Measurements from ENCODE around the gene TDRD9.
A peak's percentile ranks its signal among the peaks of the same experiment; 100 is the strongest.
"Not testable (repeated sequence)": the region's sequence is repeated elsewhere in the genome, so short reads cannot be mapped to it uniquely, and the experiment has no call there.

TDRD9 gene

DNA sequence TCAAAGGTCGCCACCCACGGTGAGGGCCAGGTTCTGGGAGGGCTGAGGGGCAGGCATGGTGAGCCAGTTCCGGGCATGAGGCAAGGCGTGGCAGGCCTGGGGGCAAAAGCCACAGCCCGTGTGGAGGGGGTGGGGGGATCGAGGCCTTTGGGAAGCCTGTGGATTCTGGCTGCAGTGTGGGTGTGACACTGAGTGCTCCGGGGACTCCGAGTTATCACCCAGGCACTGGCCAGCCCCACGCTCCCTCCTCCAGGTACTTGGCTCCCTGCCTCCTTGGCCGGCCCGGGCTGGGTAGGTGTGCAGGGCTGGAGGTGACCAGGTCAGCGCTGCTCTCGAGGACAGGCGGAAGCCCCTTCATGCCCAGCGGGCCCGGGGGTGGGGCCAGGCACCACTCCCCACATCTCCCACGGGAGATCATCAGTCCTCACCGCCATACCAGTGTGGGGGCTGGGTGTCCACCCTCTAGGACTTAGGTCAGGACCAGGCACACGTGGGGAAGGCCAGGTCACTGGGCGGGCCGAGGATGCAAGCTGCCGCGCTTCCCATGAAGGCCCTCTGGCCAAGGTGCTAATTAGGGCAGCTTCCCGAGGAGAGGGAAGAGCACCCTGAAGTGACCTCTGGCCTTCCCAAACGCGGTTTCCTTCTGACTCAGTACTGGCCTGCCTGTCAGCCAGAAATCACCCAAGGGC is 34.1 kb upstream of the TDRD9 start:
- DNase-seq: no peak

DNA sequence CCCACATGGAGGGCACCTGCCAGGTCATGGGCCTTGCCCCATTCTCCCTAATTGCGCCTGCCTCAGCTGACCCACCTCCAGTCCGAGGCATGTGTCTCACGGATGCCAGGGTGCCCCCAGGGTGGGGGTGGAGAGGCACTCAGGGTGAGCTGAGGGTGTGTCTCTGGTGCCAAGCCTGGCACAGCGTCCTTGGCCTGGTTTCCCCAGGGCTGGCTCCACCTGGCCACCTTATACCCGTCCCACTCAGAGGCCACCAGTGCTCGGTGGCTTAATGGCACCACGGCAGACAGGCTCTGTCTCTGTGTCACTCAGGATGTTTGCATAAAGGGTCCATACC is 33.6 kb upstream of the TDRD9 start:
- no peak for DNase-seq

DNA sequence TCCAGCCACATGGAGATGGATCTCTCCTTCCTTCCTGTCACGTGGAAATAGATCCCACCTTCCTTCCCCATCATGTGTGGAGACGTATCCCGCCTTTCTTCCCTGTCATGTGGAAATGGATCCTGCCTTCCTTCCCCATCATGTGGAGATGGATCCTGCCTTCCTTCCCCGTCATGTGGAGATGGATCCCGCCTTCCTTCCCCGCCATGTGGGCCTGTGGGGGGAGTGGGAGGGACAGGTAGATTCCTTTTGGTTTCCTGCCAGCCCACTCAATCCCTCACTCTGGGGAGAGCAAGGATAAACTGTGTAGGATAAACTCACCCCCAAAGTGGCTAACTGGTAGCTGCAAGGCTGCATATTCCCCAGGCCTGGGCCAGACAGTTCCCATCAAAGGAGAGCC is 31.7 kb upstream of the TDRD9 start:
- DNase-seq: no peak

DNA sequence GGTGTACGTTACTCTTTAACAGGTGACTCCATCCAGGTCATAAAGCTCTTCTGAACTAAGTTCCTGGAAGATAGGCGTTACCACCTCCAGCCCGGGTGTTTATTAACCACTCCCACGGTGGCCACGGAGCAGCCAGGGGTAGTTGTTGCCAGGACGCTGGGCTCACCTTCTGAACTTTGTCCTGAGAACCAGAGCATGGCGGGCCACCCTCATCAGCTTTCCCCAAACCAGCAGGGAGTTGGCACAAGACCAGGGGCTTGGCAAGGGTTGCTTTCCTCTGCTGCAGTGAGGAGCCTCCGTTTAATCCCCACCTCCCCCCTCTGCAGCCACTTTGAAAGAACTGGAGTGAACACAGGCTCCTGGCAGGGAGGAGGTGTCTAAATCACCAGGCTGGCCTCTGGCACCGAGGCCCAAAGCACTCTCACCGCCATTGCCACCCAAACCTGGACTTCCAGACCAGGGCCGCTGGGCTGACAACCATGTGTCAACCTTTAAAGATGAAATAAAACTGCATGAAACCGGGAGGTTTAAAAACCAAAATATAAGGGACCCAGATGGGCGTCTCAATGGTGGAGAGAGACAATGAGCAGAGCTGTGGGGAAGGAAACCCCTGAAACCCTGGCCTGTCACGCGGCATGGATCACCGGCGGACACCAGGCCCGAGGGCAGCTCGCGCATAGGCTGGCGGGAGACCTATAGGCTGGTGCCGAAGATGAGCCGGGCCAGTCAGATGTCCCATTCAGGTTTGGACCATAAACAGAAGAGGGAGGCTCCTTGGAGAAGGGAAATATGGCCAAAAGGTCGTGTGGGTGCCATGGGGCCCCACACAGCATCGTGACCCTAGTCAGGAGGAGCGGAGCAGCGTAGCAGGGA is 30.9 kb upstream of the TDRD9 start:
- DNase-seq: no peak

DNA sequence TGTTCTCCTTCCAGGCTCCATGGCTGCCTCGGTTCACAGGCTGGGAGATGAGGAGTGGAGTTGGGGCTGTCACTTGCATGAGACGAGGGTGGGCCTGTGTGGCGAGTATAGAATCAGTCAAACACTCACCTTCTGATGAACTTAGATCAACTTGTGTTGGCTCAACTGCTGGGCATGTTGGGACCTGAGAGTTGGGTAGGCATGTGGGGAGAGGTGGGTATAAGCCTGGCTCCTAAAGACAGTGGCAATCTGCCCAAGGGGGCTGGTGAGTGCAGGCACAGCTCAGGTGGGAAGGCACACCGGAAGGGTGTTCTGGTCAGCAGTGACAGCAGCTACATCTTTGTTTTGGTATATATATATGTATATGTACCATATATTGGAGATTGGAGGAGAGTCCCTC is 30.1 kb upstream of the TDRD9 start:
- DNase-seq: no peak

DNA sequence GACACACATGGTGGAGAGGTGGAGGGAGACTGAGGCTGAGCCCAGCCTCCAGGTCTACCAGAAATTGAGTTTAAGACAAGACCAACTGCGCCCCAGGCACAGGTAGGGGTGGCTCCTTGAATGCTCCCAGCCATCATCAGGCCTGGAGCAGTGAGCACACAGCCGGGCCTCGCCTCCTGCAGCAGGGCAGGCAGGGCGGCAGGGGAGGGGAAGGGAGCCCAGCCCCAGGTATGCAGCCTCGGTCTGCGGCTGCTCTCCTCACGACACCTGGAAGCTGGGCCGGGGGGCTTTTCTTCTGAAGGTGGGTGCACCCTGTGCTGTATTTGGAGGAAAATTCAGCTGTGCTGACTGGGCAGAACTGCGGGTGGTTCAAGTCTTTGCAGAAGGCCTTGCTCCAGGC is 29.5 kb upstream of the TDRD9 start:
- no peak for DNase-seq

DNA sequence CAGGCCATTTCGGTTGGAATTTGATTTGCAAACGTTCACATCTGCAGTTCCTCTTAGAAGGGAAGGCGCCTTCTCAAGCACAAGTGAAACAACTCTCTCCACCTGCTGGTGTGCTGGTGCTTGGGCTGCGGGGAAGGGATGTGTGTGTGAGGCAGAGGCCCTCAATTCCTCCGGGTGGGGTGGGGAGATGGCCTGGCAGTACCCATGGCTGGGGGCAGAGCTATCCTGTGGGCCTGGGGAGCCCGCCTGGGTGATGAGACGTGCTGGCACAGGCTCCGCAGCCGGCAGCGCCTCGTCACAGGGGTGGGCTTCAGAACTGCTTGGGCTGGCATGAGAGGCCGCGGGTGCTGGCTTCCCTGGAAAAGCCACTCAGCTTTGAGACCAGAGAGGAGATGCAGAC is 28.9 kb upstream of the TDRD9 start:
- DNase-seq: no peak

DNA sequence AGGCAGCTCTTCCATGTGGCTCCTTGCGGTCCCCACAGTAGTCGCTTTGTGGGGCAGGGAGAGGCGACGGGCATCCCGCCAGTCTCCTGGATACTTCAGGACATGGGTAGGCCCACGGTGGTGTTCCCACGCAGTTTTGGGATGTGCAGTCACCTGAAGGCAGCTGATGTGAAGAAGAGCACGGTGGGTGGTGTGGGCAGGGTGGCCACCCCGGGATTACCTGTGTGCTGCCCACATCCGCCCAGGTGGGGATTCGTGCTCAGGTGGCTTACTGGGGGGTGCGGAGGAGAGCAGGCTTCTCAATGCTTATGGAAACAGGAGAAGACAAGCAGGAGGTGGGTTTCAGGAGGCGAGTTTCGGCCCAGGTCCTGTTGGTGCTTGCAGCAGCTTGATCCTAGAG is 28.4 kb upstream of the TDRD9 start:
- no peak for DNase-seq

DNA sequence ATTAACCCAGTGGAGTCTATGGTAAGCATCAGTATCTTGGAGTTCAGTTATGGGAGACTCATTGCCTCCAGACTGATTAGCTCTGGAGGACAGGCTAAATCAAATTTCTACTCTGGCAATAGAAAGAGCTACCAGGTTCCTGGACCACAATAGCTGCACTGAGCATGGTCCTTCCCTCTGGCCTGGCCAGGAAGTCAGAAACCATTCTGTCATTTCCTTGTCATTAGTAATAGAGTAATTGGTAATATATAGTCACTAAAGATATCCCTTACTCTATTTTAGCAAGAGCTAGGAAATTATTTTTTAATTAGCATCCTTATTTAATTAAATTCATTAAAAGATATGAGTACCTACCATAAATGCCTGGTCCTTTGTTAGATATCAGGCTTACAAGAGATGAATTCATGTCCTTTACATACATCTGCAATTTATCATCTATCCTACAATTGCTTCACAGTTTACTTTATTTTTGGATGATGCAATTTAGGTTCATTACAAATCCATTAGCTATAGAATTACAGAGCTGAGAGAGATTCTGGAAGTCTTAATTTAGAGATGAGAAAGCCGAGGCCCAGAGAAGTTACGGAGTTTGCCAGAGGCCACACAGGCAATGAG is 23.7 kb upstream of the TDRD9 start:
- DNase-seq: no peak

DNA sequence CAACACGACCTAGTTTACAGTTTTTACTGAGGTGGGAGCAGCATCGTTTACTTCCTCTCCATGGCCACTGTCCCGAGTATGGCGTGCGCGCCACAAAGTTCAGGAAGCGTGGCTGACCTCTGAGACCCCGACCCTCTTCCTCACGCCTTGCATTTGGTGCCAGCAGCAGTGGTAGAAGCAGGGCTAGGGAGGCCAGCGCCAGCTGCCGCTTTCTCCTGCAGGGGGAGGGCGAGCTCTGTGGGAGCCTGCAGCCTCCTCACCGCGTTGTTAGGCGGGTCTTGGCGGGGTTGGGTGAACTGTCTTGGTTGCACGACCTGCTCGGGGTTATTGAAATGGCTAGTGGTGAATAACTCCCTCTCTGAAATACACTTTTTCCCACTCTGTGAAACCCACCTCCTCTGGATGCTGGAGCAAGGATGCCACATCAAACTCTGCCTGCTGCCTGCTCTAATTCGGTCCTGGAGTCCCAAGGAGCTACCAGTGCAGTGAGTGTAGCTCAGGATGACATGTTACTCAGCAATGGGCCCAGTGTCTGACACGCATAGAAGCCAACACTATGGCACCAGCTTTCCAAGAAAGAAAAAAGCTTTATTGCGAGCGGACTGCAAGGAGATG is 22.3 kb upstream of the TDRD9 start:
- DNase-seq: peak; percentile 12

DNA sequence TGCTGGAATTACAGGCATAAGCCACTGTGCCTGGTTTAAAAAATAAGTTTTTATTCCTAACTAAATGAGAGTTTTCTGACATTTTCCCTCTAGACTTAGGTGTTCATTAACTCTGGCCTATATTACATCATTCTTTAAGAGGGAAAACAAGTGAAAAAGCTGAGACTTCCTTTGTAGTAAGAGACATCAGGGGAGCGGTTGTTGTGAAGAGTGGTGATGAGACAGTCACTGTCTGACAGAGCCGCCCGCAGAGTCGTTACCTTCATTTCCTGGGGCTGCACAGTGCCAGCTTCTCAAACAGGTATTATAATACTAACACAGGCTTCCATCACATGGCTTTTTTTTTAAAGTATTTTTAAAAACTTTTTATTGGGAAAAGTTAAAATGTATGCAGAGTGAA is 19.7 kb upstream of the TDRD9 start:
- no peak for DNase-seq

DNA sequence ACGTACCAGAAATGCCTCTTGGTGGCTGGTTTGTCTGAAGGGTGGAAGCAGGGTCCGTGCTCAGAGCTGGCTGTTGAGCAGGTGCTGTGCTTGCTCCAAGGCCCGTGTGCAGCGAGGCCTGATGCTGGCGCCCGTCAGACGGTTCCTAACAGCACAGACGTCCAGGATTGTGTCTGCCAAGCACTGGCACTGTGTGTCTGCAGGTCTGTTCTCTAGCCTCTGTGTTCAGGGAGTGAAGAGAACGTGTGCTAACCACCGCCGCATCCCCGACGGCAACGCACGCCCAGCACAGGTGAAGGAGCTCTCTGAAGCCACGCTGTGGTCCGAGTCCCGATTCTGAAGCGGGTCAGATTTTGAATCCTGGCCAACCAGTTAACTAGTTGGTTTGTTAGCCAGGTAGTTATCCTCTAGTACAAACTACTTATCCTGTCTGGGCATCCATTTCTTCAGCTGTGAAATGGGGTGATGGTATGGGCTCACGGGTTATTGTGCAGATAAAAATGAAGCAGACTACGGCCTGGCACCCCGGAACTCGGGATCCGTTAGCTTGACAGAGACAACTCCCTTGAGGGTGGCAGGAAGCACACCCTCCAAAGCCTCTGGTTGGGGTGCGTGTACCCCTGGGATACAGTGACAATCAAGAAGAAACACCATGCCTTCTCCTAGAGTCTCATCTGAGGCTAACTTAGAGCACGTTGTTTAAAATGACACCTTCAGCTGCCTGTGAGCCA is 18.6 kb upstream of the TDRD9 start:
- no peak for DNase-seq

DNA sequence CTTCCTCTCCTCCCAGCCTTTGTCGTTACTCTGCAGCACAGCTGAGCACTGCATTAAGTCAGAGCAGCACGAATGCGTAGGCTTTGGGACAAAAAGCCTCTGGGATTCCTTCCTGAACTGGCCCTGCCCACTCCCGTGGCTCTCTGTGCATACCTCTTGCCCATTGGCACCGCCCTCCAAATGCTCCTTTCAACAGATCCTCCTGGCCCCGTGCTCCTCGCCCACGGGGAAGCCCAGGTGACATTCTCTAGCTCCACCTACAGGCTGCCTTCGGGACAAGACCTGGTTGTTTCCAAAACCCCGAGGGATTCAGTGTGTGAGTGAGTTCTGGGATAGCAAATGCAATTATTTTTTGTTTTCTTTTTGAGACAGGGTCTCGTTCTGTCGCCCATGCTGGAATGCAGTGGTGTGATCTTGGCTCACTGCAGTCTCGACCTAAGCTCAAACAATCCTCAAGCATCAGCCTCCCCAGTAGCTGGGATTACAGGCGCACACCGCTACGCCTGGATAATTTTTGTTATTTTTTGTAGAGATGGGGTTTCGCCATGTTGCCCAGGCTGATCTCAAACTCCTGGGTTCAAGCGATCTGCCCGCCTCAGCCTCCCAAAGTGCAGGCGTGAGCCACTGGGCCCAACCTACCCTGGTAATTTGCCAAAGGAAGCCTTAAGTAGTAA is 17.9 kb upstream of the TDRD9 start:
- DNase-seq: peak; percentile 63

DNA sequence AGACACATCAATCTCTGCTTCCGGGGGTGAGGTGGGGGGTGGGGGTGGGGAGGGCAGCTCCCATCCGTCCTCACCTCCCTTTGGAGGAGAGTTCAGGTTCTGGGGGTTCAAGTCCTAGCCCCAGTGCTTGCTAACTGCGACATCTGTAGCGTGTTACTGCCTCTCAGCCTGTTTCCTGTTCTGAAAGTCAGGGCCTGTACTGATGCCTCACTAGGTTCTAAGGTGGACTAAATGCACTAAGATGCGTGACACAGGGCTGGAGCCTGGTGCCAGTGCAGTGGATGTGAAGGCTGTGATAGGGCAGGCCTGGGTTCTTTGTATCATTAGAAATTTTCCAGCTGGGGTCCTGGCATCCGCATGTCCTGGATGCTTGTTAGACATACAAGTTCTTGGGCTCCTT is 17.3 kb upstream of the TDRD9 start:
- no peak for DNase-seq

DNA sequence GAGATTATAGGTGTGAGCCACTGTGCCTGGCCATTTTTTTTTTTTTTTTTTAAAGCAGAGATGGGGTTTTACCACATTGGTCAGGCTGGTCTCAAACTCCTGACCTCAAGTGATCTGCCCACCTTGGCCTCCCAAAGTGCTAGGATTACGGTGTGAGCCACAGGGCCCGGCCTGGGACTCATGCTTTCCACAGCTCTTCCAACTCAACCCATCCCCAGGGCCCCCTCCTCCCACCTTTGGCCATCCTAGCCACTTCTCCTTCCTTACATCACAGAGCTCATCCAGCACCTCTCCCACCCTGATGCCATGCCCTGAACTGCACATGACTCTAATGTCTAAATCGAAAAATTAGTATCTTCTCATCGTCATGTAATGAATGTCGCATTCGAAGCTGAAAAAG is 12.6 kb upstream of the TDRD9 start:
- DNase-seq: no peak

DNA sequence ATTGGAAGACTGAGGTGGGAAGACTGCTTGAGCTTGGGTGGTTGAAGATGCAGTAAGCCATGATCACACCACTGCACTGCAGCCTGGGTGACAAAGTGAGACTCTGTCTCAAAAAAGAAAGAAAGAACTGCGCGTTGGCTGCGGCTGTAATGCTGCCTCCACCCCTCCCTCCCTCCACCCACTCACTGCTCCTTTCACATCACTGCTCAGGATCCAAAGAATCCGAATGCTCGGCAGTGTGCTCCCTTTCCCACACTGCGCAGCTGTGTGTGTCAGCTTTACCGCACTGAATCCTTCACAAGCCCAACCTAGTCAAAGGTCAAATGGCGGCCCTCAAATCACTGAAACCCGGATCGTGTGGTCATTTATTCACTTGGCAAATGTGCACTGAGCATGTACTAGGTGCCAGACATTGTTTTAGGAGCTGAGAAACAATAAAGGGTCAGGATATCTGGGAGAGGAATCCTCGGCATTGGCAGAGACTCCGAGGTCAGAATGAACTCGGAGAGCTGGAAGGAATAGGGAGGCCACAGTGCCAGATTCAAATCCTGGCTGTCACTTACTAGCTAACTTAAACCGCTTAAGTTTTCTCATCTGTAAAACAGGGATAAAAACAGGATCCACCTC is 11.5 kb upstream of the TDRD9 start:
- DNase-seq: no peak

DNA sequence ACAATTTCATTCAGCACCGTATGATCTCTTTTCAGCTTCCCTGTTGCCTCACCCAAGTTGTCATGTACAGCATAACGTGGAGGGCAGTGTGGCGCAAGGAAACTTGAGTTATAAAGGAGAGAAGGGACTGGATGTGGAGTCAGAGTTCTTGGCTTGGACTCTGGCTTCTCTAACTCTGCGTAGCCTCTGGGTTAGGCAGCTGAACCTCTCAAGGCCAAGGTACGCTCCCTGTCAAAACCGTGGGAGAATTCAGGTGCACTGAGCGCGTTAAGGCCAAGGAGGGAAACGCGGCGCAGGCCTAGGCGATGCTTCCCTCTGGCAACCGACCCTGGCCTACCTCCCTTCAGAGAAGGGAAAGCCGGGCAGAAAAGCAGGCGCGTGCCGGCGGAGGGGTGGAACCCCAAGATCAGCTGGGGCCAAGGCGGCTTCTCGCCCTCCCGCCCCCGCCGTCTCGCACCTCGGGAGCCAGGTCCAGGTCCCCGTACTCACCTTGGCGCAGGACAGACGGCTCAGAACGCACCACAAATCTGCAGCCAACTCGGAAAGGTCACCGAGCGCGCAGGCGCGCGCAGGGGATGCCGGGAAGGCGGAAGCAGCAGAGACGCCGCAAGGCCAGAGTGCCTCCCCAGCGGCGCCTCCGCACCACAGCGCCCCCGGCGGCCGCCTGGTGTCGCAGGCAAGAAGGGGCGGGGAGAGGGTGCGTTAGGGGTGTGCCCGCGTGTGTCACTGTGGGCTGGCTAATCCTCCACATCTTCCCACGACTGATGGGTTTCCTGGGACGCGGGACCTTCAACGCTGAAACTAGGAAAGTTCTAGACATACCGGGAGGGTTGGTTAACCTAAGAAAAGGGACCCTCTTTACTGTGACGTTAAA is 7.0 kb upstream of the TDRD9 start:
- peak; percentile 94 for DNase-seq

DNA sequence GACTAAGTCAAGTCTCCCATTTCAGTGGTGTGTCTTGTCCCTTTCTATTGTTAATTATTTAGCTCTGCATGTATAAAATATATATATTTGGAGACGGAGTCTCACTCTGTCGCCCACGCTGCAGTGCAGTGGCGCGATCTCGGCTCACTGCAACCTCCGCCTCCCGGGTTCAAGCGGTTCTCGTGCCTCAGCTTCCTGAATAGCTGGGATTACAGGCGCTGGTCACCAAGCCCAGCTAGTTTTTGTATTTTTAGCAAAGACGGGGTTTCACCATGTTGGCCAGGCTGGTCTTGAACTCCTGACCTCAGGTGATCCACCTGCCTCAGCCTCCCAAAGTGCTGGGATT is 6.4 kb upstream of the TDRD9 start:
- not testable (repeated sequence) for DNase-seq

DNA sequence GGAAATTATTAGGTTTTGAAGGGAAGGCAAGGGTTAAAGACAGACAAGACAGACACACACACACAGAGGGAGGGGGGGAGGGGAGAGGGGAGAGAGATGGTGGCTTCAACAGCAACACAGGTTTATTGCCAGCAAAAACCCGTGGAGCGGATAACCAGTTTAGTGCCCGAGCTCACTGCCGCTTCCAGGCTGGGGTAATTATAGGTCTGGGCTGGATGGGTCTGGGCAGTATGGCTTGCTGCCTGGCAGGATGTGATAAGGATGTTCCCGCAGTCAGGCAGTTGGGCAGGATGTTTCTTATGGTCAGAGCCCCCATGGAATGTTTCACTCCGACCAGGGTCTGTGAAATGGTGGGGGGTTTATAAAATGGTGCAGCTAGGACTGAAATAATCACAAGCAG is 4.4 kb upstream of the TDRD9 start:
- no peak for DNase-seq

DNA sequence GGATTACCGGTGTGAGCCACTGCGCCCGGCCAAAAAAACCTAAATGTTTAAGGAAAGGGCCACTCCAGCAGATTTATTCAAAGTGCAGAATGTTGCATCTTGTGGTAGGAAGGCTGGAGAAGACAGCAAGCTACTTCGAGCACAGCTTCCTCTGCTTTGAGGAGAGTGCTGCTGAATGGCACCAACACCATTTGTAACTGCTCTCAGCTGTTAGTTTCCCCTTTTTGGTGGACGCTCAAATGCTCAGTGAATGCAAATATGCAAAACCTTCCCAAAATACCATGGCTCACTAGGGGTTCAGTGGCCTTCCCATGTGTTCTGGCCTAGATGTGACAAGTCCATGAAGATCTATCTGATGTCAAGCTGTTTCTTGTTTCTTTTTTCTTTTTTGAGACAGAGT is 2.9 kb upstream of the TDRD9 start:
- DNase-seq: no peak

DNA sequence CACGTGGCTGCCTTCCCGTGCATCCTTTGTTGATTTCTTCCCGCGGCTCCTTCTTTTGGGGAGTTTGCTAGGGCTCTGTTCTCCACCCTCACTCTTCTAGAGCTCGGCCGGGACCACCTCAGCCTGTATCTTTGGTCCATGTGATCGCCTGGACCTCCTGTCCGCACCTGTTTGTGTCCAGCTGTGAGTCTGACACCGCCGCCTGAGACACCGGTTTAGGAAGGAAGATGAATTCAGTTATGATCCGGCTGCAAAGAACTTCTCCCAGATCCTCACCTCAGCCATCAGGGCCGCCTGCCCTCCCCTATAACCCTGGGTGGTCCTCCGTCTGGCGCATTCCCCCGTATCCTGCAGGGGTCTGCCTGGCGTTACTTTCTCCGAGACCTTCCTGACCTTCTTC is 690 bp upstream of the TDRD9 start:
- DNase-seq: no peak
